Measurements from ENCODE around the gene NPEPPS. TPM values are rescaled to one million over a fixed set of nuclear protein-coding genes. Genes with fewer than 3 reads are reported as not detected.

The NPEPPS gene
- total RNA-seq, 1 donor from 2014 or later: 183 TPM

GRCh38 chr17:47633996-47634395 lies 103.1 kb downstream of the NPEPPS start:
- no peak for DNase-seq

- DNase-seq: no peak
Observed at GRCh38 chr17:47634870-47635269, 104.0 kb downstream of the NPEPPS start.

DNA sequence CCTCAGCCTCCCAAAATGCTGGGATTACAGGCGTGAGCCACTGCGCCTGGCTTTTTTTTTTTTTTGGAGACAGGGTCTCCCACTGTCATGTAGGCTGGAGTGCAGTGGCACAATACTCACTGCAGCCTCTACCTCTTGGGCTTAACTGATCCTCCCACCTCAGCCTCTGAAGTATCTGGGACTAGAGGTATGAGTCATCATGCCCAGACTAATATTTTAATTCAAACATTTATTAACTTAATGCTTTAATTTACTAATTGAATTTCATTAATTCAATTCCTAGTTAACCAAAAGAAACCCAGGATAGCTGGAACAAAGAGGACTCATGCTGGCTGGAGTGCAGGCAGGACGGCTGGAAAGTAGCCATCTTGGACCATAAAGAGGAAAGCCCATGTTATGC lies 104.8 kb downstream of the NPEPPS start:
- no peak for DNase-seq

DNA sequence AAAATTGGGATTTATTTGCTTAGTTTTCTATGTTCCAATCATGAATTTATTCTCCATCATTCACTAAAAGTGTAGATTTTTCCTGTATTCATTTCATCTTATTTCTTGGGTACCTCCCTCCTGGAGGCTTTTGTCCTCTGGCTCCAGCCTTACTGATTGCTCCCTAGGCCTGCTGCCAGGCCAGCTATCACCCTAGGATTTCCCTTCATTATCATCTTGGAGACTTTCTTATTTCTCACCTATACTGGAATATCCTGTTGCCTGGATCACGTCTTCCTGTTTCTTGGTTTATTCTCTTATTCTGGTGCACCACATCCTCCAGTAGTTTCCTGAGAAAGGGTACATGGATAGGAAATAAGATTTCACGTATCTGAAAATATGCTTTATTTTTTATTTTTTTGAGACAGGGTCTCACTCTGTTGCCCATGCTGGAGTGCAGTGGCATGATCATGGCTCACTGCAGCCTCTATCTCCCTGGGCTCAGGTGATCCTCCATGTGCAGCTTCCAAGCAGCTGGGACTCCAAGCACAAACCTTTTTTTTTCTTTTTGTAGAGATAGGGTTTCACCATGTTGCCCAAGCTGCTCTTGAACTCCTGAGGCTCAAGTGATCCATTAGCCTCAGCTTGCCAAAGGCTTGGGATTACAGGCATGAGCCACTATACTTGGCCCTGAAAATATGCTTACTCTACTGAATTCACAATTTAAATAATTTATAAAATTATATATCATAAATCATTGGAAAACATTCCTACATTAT lies 105.5 kb downstream of the NPEPPS start:
- no peak for DNase-seq

DNA sequence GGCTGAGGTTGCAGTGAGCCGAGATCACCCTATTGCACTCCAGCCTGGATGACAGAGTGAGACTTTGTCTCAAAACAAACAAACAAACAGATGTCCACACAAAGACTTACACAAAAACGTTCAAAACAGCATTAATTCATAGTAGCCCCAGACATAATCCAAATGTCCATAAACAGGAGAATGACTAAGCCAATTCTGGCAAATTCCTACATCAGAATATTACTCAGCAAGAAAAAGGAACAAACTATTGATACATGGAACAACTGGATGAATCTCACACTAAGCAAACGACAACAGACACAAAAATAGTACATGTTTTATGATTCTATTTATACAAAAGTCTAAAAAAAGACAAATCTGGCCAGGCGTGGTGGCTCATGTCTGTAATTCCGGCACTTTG lies 108.0 kb downstream of the NPEPPS start:
- DNase-seq: no peak

GRCh38 chr17:47640076-47640475 lies 109.2 kb downstream of the NPEPPS start:
- DNase-seq: no peak

GRCh38 chr17:47641202-47641601 lies 110.3 kb downstream of the NPEPPS start:
- no peak for DNase-seq

DNA sequence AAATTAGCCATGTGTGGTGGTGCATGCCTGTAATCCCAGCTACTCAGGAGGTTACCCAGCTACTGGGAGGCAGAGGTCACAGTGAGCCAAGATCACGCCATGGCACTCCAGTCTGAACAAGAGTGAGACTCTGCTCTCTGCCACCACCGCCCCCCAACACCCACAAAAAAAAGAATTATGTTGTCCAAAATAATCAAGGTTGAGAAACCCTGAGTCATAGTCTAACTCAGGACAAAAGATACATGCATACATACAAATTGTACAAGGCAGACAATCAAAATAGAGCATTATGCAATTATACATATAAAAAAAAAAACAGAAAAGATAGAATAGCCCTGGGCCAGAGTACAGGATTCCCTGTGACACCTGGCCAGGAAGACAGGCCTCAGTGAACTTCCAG lies 112.2 kb downstream of the NPEPPS start:
- no peak for DNase-seq

DNA sequence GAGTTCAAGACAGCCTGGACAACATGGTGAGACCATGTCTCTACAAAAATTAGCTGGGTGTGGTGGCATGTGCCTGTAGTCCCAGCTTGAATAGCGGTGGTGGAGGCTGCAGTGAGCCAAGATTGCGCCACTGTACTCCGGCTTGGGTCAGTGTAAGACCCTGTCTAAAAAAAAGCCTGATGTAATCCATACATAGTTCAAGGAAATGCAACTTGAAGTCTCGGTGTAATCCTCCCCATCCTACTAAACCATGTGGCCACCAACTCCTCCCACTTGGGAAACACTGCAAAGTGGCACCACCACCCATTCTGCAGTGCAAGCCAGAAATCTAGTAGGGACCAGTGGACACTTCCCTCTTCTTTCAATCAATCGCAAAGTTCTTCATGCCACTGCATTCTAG lies 113.4 kb downstream of the NPEPPS start:
- DNase-seq: no peak

DNA sequence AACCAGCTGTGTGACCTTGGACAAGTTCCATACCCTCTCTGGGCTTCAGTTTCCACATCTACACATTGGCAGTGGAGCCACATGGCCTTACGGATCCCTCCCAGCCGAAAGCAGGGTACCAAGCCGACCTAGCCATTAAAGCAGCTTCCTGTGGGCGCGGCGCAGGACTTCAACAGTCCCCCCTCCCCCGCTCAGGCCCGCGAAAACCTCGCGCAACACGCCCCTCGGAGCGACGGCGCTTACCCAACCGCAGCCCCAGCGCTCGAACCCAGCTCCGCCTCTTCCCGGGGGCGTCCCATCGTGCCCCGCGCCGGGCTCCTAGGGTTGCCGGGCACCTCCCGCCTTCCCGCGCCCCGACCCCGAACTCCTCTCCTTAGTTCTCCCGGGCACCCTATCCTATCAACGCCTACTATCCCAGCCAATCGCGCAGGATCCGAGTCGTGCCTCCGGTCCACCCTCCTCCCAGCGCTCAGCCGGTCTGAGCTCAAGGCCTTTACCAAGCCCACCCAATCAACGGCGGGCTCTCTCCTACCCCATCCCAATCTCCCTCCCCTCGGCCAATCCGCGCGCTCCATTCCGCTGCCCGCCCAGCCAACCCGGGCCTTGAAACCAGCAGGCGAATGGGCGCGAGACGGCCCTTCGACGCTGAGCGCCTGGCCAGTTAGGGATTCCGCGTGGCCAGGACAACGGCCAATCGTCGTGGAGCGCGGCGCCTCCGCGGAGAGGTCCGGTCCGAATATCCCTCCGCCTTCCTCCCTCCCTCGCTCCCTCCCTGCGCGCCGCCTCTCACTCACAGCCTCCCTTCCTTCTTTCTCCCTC lies 118.5 kb downstream of the NPEPPS start, which contains the start of gene KPNB1:
KPNB1 (plus strand) TSS at position 767 of the 819 bp plus-strand sequence. CDS start 326 bp downstream, outside the sequence.
- peak; percentile 100 for DNase-seq

DNA sequence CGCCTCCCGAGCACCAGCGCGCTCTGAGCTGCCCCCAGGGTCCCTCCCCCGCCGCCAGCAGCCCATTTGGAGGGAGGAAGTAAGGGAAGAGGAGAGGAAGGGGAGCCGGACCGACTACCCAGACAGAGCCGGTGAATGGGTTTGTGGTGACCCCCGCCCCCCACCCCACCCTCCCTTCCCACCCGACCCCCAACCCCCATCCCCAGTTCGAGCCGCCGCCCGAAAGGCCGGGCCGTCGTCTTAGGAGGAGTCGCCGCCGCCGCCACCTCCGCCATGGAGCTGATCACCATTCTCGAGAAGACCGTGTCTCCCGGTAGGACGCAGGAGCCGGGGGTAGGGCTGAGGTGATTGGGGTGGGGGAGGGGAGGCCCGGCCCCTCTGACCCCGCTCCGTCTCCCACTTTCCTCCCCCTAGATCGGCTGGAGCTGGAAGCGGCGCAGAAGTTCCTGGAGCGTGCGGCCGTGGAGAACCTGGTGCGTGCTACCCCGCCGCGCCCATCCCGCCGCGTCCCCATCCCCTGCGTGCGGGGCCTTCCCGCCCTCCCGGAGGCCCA lies 119.1 kb downstream of the NPEPPS start:
- no peak for DNase-seq

DNA sequence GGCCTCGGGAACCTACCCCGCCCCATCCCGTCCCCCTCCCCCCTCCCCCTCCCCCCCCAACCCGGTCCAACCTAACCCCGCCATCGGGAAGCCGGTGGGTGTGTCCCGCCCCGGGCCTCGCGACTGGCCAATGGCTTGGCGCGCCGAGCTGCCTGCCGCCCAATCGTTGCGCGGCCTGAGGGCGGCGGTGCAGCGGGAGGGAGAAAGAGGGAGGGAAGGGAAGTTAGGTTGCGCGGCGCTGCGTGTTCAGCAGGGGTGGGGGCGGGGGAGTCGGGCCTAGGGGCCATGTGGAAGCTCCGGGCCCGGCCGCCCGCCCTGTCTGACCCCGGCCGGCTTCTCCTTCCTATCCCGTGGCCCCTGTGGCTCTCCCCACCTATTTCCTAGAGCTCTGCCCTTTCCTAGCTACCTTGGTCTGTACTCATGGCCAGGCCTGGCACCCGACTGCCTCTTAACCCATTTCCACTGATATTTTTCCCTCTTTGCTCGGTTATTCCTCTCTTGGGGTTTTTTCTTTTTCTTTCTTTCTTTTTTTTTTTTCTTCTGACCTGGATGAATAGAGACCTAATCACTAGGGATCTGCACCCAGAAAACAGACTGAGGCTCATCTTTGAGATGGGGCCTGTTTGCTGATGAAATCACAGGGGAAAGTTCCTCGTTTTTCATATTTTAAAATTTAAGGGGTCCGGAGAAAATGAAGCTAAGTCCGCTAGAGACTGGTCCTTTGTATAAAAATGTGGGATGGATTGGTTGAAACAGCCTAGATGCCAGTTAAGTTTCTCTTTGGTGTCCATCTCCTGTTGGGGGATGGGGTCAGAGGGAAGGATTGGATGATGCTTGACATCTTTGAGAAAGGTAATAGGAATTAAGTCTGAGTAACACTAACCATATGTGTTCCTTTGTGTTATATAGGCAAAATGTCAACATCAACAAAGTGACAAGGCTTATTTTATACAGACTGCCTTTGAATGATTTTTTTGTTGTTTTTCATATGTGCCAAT lies 119.9 kb downstream of the NPEPPS start:
- DNase-seq: peak; percentile 97

- no peak for DNase-seq
Observed at GRCh38 chr17:47651704-47652103, 120.8 kb downstream of the NPEPPS start.

DNA sequence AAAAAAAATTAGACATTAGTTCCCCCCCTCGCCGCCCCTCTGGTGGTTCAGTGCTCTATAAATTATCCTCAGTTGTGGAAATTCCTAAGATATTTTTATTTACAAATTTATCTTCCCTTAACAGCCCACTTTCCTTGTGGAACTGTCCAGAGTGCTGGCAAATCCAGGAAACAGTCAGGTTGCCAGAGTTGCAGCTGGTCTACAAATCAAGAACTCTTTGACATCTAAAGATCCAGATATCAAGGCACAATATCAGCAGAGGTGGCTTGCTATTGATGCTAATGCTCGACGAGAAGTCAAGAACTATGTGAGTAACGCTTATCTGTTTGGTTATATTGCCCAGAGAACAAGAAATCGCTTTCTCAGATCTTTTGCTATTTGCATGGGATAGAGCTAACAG lies 121.7 kb downstream of the NPEPPS start:
- DNase-seq: no peak

GRCh38 chr17:47653442-47653841 lies 122.5 kb downstream of the NPEPPS start:
- DNase-seq: no peak

GRCh38 chr17:47654991-47655390 lies 124.1 kb downstream of the NPEPPS start:
- DNase-seq: no peak

GRCh38 chr17:47660064-47660492 lies 129.2 kb downstream of the NPEPPS start:
- DNase-seq: no peak

- peak; percentile 75 for DNase-seq
Observed at GRCh38 chr17:47663912-47664623, 133.2 kb downstream of the NPEPPS start.

DNA sequence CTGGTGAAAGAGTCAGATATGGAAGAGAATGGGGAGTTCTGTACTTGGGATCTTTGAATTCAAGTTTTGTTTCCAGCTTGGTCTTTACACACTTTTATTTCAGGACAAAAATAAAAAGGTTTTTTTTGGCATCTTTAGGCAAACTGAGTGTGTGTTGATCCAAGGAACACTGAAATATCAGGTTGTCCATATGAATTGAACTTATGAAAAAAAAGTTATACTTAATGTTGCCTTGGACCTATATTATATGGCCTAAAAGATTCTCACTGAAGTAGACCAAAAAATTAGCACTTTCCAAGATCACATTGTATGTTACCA lies 133.7 kb downstream of the NPEPPS start:
- DNase-seq: no peak

GRCh38 chr17:47665655-47666054 lies 134.7 kb downstream of the NPEPPS start:
- DNase-seq: no peak

DNA sequence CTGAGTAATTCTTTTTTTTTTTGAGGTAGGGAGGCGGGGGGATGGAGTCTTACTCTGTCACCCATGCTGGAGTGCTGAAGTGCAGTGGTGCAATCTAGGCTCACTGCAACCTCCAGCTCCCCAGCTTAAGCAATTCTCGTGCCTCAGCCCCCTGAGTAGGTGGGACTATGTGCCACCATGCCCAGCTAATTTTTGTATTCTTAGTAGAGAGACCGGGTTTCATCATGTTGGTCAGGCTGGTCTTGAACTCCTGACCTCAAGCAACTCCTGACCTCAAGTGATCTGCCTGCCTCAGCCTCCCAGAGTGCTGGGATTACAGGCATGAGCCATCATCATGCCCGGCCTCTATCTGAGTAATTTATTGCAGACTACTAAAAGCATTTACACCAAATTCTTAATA lies 138.2 kb downstream of the NPEPPS start:
- DNase-seq: no peak
